ENCODE results near the gene DHRSX.
"Not testable (repeated sequence)": the region's sequence is repeated elsewhere in the genome, so short reads cannot be mapped to it uniquely, and the experiment has no call there.

Gene DHRSX

DNA sequence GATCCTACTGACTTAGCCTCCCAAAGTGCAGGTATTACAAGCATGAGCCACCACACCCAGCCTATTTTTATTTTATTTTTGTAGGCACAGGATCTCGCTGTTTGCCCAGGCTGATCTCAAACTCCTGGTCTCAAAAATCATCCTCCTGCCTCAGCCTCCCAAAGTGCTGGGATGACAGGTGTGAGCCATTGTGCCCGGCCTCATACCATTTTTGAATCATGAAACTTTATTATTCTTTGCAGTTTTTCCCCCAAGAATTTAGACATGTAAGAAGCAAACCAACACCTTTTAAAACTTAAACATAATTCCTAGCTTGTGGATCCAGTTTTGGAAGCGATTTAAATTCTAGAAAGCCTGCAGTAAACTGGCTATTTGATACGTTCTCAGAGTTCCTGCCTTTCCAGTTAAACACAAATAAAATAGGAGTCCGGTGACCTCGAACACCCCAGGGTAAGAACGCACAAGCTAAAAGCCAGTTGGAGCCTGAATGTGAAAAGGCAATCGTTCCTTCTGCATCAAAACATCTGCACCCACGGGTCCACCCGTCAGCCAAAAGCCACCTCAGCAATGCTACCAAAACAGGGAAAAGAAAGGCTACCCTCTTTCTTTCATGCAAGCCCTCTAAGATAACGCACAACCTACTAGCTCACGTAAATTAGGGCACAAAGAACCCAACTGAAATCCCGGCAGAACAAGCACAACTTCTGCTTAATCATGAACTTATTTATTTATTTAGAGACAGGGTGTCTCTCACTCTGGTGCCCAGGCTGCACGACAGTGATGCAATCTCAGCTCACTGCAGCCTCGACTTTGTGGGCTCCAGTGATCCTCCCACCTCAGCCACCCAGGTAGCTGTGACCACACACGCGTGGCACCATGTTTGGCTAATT, 39.7 kb downstream of the DHRSX start:
- DNase-seq (ENCODE audit: extremely low read depth in 1 of 2, low read depth in 1 of 2) = not testable (repeated sequence)

GRCh38 chrX:2460048-2460447, 40.7 kb downstream of the DHRSX start:
- DNase-seq (ENCODE audit: extremely low read depth in 1 of 2, low read depth in 1 of 2) = not testable (repeated sequence)

- DNase-seq (ENCODE audit: extremely low read depth in 1 of 2, low read depth in 1 of 2) = no peak
These were observed 42.5 kb downstream of the DHRSX start for GRCh38 chrX:2458309-2458708.

DNA sequence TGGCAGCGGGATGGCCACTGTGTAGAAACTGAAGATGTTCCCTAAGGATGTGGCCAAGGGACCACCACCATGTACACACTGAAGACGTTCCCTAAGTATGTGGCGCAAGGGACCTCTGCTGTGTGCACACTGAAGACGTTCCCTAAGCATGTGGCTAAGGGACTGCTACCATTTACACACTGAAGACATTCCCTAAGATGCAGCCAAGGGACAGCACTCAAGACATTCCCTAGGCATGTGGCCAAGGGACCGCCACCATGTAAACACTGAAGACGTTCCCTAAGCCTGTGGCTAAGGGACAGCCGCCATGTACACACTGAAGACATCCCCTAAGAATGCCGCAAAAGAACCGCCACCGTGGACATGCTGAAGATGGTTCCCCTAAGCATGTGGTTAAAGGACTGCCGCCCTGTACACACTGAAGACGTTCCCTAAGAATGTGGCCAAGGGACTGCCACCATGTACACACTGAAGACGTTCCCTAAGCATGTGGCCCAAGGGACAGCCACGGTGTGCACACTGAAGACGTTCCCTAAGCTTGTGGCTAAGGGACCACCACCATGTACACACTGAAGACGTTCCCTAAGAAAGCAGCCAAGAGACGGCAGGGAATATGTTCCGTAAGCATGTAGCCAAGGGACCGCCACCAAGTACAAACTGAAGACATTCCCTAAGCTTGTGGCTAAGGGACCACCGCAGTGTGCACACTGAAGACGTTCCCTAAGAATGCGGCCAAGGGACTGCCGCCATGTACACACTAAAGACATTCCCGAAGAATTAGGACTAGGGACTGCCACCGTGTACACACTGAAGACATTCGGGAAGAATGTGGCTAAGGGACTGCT, 43.3 kb downstream of the DHRSX start:
- DNase-seq (ENCODE audit: extremely low read depth in 1 of 2, low read depth in 1 of 2) = no peak

DNA sequence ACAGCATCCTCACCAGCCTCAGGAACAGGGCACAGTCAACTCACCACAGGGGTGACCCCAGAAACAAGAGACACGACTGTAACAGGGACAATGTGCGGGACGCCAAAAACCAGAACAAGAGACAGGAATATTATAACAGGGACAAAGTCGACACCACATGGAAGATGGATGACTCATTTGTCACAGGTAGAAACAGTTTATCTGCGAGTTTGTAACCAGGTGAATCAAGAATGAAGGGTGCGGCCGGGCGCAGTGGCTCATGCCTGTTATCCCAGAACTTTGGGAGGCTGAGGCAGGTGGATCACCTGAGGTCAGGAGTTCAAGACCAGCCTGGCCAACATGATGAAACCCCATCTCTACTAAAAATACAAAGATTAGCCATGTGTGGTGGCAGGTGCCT, 44.7 kb downstream of the DHRSX start:
- not testable (repeated sequence) for DNase-seq (ENCODE audit: extremely low read depth in 1 of 2, low read depth in 1 of 2)

GRCh38 chrX:2454620-2455019, 46.2 kb downstream of the DHRSX start:
- not testable (repeated sequence) for DNase-seq (ENCODE audit: extremely low read depth in 1 of 2, low read depth in 1 of 2)

DNA sequence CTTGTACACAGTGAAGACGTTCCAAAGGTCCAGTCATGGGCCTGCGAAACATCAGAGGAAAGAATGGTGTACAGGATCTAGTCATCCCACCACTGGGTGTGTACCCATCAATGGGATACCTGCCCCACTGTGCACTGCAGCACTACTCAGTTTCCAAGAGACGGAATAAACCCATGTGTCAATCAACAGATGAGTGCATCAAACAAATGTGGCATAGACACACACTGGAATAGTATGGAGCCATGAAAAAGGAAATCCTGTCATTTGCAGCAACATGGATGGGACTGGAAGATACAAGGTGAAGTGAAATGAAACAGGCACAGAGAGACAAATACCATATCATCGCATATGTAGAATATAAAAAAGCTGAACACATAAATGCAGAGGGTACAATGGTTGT, 48.0 kb downstream of the DHRSX start:
- no peak for DNase-seq (ENCODE audit: extremely low read depth in 1 of 2, low read depth in 1 of 2)

DNA sequence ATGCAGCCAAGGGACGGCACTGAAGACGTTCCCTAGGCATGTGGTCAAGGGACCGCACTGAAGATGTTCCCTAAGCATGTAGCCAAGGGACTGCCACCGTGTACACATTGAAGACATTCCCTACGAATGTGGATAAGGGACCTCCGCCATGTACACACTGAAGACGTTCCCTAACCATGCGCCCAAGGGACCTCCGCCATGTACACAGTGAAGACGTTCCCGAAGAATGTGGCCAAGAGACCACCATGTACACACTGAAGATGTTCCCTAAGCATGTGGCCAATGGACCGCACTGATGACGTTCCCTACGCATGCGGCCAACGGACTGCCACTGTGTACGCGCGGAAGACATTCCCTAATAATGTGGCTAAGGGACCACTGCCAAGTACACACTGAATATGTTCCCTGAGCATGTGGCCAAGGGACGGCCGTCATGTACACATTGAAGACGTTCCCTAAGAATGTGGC, 48.4 kb downstream of the DHRSX start:
- DNase-seq (ENCODE audit: extremely low read depth in 1 of 2, low read depth in 1 of 2) = no peak

- no peak for DNase-seq (ENCODE audit: extremely low read depth in 1 of 2, low read depth in 1 of 2)
These were observed 49.1 kb downstream of the DHRSX start for GRCh38 chrX:2451501-2452316.

DNA sequence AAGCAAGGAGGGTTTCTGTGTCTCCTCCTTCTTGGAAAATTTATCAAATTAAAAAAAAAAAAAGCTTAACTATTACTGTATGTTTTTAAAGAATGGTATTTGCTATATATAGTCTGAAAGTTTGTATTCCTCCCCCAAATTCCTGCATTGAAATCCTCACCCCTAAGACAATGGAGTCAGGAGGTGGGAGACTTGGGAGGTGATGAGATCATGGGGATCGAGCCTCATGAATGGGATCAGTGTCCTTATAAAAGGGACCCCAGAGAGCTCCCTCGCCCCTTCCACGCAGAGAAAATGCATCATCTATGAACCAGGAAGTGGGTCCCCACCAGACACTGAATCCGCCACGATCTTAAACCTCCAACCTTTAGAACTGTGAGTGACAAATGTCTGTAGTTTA, 50.1 kb downstream of the DHRSX start:
- DNase-seq (ENCODE audit: extremely low read depth in 1 of 2, low read depth in 1 of 2) = no peak

- no peak for DNase-seq (ENCODE audit: extremely low read depth in 1 of 2, low read depth in 1 of 2)
These were observed 51.5 kb downstream of the DHRSX start for GRCh38 chrX:2449135-2449886.

GRCh38 chrX:2447484-2447883, 53.3 kb downstream of the DHRSX start:
- DNase-seq (ENCODE audit: extremely low read depth in 1 of 2, low read depth in 1 of 2) = no peak

- DNase-seq (ENCODE audit: extremely low read depth in 1 of 2, low read depth in 1 of 2) = no peak
These were observed 54.0 kb downstream of the DHRSX start for GRCh38 chrX:2446815-2447214.

- DNase-seq (ENCODE audit: extremely low read depth in 1 of 2, low read depth in 1 of 2) = no peak
These were observed 54.8 kb downstream of the DHRSX start for GRCh38 chrX:2445662-2446623.

DNA sequence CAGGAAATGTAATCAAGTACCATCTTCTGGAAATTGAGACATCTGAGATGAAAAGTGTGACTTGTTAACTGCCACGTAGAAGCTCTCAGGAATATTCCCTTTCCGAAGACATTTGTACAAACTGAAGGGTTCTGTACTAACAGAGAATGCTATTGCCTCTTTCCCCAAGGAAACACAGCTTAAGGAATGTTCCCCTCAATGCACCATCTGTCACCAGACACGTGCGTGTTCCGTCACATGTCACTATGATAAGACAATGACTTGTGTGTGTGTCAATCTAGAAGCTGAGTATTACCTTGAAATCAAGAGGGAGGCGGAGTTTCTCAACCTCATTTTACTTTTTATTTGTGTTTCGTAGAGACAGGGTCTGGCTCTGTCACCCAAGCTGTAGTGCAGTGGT, 58.1 kb downstream of the DHRSX start:
- DNase-seq (ENCODE audit: extremely low read depth in 1 of 2, low read depth in 1 of 2) = no peak

- DNase-seq (ENCODE audit: extremely low read depth in 1 of 2, low read depth in 1 of 2) = no peak
These were observed 59.3 kb downstream of the DHRSX start for GRCh38 chrX:2441466-2441865.

- no peak for DNase-seq (ENCODE audit: extremely low read depth in 1 of 2, low read depth in 1 of 2)
These were observed 61.2 kb downstream of the DHRSX start for GRCh38 chrX:2439613-2440012.

GRCh38 chrX:2435465-2435864, 65.3 kb downstream of the DHRSX start:
- DNase-seq (ENCODE audit: extremely low read depth in 1 of 2, low read depth in 1 of 2) = no peak
